HG02981 (cell line): ENCODE measurements around the gene CYP27C1.

ENCODE experiments used
- ATAC-seq: cut with Tn5 transposase; IDR thresholded peaks from one replicate; pipeline ENCODE4 v1.9.1; 2021; ENCODE audit warnings: mild to moderate bottlenecking, moderate library complexity; ENCODE audit not compliant: unreplicated experiment

Gene CYP27C1

GRCh38 chr2:127155028-127155581 lies 65.0 kb downstream of the CYP27C1 start:
- no peak for ATAC-seq

- ATAC-seq, result no peak
Observed at GRCh38 chr2:127154396-127154795, 65.7 kb downstream of the CYP27C1 start.

- ATAC-seq, result no peak
Observed at GRCh38 chr2:127153691-127154158, 66.4 kb downstream of the CYP27C1 start.

DNA sequence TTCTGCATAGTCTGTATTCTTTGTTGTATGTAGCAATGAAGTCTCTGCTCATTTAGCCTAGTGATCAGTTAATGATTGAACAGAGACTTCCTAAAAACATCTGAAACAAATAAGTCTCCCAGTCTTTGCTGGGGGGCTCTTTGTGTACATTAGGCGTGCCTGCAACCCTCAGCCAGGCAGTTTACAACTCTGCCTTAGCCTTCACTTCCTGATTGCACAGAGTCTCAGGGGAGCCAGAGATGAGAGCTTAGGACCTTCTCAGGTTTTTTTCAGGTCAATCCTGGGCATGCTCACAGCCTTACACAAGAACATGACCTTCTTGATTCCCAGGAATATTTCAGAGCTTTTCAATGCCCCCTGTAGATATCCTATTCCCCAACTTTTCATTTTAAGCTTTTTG lies 69.1 kb downstream of the CYP27C1 start:
- no peak for ATAC-seq

- ATAC-seq, result no peak
Observed at GRCh38 chr2:127149384-127149783, 70.7 kb downstream of the CYP27C1 start.

DNA sequence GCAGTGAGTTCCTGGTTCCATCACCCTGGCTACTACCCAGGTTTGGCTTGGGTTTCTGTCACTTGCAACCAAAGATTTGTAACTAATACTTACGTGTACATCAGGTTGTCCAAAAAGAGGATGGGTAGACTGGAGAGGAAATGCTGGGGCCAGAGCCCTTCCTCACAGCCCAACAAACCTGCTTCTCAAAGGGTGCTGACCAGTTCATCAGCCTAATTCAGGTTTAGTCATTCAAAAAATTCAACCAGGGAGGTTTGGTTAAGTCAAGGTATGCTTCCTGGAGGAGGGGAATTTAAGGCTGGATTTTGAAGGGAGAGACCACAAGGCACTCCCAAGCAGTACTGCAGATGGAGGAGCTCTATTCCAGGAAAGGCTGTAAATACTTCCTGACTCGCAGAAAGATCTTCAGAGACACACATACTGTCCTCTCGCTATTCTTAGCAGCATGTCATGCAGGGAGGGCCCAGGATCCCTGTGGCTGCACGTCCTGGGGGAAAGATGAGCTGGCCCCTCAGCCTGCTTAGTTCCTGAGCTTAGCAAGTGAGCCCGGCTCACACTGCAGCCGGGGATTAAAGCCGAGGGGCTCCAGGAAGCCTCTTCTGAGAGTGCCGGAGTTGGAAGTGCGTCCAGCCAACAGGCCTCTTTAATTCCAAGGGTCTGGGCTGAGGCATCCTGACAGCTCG lies 73.1 kb downstream of the CYP27C1 start:
- no peak for ATAC-seq

GRCh38 chr2:127146071-127146725 lies 73.9 kb downstream of the CYP27C1 start:
- ATAC-seq, result no peak

- no peak for ATAC-seq
Observed at GRCh38 chr2:127145280-127145895, 74.7 kb downstream of the CYP27C1 start.

DNA sequence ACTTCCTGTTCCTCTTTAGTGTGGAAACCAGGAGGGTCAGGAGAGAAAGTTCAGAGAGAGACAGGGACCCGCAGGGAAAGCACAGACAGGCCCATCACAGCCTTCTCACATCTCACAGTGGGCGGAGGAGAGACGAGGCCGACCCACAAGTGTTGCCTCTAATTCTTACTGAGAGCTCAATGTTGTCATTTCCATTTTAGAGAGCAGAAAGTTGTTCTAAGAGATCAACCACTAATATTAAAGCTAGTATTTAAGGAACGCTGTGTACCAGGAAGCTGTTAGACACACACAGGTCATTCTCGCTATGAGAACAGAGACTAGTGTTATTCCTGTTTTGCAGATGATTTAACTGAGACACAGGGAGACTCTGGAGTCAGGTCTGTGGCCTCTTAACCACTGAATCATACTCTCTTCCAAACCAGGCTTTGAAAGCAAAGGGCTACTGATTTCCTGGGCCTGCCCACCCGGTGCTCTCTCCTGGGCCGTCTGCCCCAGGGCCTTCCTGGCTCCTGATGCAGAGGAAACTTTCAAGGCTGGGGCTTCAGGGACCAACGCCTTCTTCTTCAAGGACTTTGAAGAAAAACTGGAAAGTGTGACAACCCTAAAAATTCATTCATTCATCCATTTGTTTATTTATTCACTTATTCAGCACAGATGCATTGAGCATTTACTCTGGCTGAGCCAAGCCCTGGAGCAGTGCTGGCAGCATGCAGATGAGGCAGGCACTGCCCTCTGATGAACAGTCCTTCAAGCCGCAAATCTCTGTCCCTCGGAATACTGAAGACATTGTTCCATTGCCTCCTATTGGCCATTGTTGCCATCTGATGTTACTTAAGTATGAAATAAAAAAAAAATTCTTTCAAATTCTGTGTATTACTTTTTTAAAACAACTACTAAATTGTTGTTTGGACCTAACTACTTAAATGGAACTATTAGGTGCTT lies 76.0 kb downstream of the CYP27C1 start:
- no peak for ATAC-seq

GRCh38 chr2:127142663-127143630 lies 77.2 kb downstream of the CYP27C1 start:
- no peak for ATAC-seq

DNA sequence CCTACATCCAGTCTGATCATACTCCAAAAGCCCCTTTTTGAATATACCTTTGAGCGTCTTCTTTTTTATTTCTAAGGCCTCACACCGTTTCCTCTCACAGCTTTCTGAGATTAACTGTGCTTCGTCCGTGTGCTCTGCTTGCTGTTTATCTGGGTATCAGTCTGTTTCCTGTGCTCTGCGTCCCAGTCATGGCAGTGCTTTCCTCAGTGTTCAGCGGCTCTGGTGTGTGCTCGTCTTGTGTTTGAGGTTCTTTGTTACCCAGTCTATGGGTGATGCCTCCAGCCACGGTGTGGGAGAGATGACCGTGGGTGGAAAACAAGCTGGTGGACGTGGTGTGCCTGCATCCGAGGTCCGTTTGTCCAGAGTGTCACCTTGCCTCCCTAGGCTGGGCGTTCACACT lies 79.6 kb downstream of the CYP27C1 start:
- no peak for ATAC-seq

DNA sequence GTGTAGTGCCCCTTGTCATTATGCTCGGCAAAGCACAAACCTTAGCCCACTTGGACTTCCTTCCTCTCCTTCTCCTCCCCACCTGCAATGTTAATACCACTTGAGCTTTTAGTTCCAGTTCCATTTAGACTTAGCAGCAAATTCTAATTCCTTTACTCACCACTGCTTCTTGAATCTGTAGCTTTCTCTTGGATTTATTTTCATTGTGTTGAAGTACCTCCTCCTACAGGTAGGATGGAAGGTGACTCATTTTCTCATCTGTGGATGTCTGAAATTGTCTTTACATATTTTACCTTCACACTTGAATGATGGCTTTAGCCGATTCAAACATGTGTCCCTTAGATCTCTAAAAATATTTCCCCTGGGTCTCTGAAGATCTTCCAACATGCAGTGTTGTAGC lies 80.3 kb downstream of the CYP27C1 start:
- no peak for ATAC-seq

DNA sequence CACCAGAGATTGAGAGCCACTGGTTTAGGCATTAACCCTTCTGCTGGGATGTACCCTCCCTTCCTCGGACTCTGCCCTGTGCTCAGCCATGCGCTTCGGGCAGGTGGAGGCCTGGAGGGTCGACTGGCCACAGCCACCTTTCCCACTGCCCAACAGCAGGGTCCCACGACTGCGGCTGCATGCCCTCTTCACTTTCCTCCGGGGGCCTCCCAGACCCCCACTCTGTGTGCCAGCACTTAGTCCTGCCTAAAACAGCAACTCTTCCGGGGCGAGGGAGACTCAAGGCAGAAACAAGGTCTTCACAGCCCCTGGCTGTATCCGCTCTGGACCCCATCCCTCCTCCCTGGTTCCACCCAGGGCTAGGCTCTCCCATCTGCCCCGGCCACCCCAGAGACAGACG lies 81.8 kb downstream of the CYP27C1 start:
- no peak for ATAC-seq

GRCh38 chr2:127137741-127138140 lies 82.4 kb downstream of the CYP27C1 start:
- no peak for ATAC-seq

- no peak for ATAC-seq
Observed at GRCh38 chr2:127137225-127137624, 82.9 kb downstream of the CYP27C1 start.

DNA sequence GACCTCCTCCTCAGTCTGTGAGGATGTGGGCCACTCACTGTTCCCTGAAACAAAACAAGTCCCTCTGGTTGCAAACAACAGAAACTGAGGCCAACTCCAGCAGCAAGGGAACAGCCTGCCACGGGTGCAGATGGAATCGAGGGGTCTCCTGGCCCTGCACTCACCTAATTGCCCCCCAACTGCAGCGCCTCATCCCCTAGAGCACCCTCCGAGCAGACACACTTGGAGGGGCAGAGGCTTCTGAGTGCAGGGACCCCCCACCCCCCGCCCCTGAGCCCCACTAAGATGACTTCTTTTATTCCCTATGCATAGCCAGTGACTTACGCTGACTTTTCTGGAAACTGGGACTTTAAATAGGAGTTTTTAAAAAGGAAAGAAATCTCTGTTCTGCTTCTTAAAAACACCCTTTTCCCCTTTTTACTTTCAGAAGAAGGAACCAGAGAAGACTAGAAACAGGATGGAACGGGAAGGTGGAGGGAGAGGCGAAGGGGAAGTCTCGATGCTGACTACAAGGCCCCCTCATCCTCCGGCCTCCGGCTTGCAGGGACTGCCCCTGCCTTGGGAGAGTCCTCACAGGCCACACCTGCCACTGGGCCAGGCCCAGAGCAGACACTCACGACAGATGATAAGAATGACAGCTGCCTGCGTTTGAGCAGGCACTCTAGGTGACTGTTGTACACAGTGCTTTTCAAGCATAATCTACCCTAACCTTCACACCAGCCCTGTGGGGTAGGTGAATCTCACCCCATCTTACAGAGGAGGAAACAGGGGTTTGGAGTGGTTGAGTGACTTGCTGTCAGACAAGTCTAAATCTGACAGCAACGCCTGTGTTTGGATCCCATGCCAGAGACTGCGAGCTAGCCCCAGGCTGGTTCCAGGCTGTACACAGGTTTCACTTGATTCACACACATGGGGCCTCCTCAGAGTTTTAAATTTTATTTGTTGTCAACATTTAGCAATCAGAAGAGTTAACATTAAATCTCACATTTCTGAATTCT lies 85.0 kb downstream of the CYP27C1 start:
- peak; percentile 48 for ATAC-seq

- ATAC-seq, result no peak
Observed at GRCh38 chr2:127134235-127134634, 85.9 kb downstream of the CYP27C1 start.
